A549 (cell line): ENCODE measurements around the gene SHKBP1.

Experiments
- BHLHE40 ChIP-seq: IDR thresholded peaks from 2 replicates; pipeline ENCODE4 v1.6.1; 2012; ENCODE audit warnings: low read depth, low read length, inconsistent platforms
- CHD2 ChIP-seq: fragments of 150-350 bp; IDR thresholded peaks from 2 replicates; pipeline ENCODE4 v1.6.1; 2014; ENCODE audit warnings: low read length; ENCODE audit not compliant: partially characterized antibody
- EP300 ChIP-seq, 2 experiments: fragments of >200 bp; sonication (Bioruptor Twin); formaldehyde crosslinking; IDR thresholded peaks; 2 replicates in 1 of 2; 3 replicates in 1 of 2; pipeline ENCODE4 v1.6.1; 2016 to 2017
- RAD21 ChIP-seq, 2 experiments: fragments of >200 bp in 1 of 2; sonication (Bioruptor Twin) in 1 of 2; formaldehyde crosslinking in 1 of 2; IDR thresholded peaks in 1 of 2; conservative IDR thresholded peaks in 1 of 2; 2 replicates in 1 of 2; 3 replicates in 1 of 2; pipeline ENCODE4 v1.6.1; 2012 to 2018; ENCODE audit warnings: inconsistent platforms in 1 of 2
- RFX5 ChIP-seq: fragments of 450-650 bp; IDR thresholded peaks from 2 replicates; pipeline ENCODE4 v1.7.1; 2014; ENCODE audit warnings: antibody characterized with exemption, mild to moderate bottlenecking, moderate library complexity
- TF ChIP-seq, protein P1 (sequence below): fragments of >200 bp; sonication (Bioruptor Twin); formaldehyde crosslinking; IDR thresholded peaks from 3 replicates; pipeline ENCODE4 v1.5.1; 2016

DNA sequence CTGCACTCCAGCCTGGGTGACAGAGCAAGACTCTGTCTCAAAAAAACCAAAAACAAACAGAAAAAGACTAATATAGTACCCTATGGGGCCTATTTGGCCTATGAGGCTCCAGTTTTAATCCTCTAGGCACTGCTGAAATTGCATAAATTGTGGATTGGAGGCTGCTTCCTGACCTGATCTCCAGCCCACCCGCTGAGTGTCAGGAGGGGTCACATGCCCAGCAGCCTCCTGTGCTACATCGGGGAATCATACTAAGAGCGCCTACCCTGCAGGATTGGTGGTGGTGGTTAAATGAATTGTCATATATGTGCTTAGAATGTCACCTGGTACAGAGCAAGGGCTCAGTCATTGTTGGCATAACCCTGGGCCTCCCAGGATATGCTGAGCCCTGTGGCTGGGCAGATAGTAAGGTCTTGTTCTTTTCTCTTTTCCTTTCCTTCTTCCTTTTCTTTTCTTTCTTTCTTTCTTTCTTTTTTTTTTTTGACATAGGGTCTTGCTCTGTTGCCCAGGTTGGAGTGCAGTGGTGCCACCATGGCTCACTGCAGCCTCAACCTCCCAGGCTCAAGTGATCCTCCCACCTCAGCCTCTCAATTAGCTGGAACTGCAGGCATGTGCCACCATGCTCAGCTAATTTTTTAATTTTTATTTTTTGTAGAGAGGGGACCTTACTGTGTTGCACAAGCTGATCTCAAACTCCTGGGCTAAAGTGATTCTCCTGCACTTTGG lies 55.8 kb downstream of the SHKBP1 start:
- TF ChIP-seq EP300 (IDR thresholded peaks at IDR 0.05), result no peak
- no peak for TF ChIP-seq RAD21 (conservative IDR thresholded peaks at IDR 0.05 in 1 of 2, IDR thresholded peaks at IDR 0.05 in 1 of 2)
- no peak for TF ChIP-seq CHD2
- TF ChIP-seq, protein P1, sequence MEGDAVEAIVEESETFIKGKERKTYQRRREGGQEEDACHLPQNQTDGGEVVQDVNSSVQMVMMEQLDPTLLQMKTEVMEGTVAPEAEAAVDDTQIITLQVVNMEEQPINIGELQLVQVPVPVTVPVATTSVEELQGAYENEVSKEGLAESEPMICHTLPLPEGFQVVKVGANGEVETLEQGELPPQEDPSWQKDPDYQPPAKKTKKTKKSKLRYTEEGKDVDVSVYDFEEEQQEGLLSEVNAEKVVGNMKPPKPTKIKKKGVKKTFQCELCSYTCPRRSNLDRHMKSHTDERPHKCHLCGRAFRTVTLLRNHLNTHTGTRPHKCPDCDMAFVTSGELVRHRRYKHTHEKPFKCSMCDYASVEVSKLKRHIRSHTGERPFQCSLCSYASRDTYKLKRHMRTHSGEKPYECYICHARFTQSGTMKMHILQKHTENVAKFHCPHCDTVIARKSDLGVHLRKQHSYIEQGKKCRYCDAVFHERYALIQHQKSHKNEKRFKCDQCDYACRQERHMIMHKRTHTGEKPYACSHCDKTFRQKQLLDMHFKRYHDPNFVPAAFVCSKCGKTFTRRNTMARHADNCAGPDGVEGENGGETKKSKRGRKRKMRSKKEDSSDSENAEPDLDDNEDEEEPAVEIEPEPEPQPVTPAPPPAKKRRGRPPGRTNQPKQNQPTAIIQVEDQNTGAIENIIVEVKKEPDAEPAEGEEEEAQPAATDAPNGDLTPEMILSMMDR, result no peak
- no peak for TF ChIP-seq RFX5
- no peak for TF ChIP-seq BHLHE40
